OCI-LY1 (cell line): Measurements from ENCODE around the gene CACNA1C.

Experiments
- H2AFZ ChIP-seq: fragments of 200-600 bp; sonication (generic), shearing (Covaris generic); 2 replicates; pipeline ENCODE4 v1.6.0; 2014; ENCODE audit warnings: antibody characterized with exemption, mild to moderate bottlenecking, low read length
- H3F3A ChIP-seq: fragments of 200-600 bp; sonication (generic), shearing (Covaris generic); 2 replicates; pipeline ENCODE4 v1.6.0; 2014; ENCODE audit warnings: mild to moderate bottlenecking, antibody characterized with exemption, low read length, moderate library complexity; ENCODE audit not compliant: insufficient read depth
- H3K27ac ChIP-seq: fragments of 200-600 bp; sonication (generic); 2 replicates; pipeline ENCODE4 v1.5.1; 2014; ENCODE audit warnings: low read length, mixed run types, mild to moderate bottlenecking, low read depth; ENCODE audit not compliant: poor library complexity, severe bottlenecking
- H3K27me3 ChIP-seq: fragments of 200-600 bp; sonication (generic); 2 replicates; pipeline ENCODE4 v1.6.0; 2014; ENCODE audit warnings: antibody characterized with exemption, mild to moderate bottlenecking, low read length, moderate library complexity; ENCODE audit not compliant: insufficient read depth
- H3K36me3 ChIP-seq: fragments of 200-600 bp; sonication (generic); 2 replicates; pipeline ENCODE4 v1.6.1; 2014; ENCODE audit warnings: mild to moderate bottlenecking, antibody characterized with exemption, low read length, moderate library complexity, mixed read lengths; ENCODE audit not compliant: insufficient read depth
- H3K4me1 ChIP-seq: fragments of 200-600 bp; sonication (generic); 2 replicates; pipeline ENCODE4 v1.5.1; 2014; ENCODE audit warnings: mild to moderate bottlenecking, low read length, moderate library complexity; ENCODE audit not compliant: insufficient read depth, severe bottlenecking
- H3K4me2 ChIP-seq: fragments of 200-600 bp; sonication (generic), shearing (Covaris generic); 2 replicates; pipeline ENCODE4 v1.6.1; 2014; ENCODE audit warnings: low read length
- H3K4me3 ChIP-seq: fragments of 200-600 bp; sonication (generic); 2 replicates; pipeline ENCODE4 v1.5.1; 2014; ENCODE audit warnings: low read length, low read depth, mild to moderate bottlenecking, mixed read lengths; ENCODE audit not compliant: poor library complexity, severe bottlenecking
- H3K79me2 ChIP-seq: fragments of 200-600 bp; shearing (Covaris generic); 2 replicates; pipeline ENCODE4 v1.6.1; 2016; ENCODE audit warnings: mixed run types, low read length, mixed read lengths; ENCODE audit not compliant: insufficient read depth
- H3K9ac ChIP-seq: fragments of 200-600 bp; sonication (generic), shearing (Covaris generic); 2 replicates; pipeline ENCODE4 v1.6.1; 2014; ENCODE audit warnings: mild to moderate bottlenecking, low read length, mixed read lengths
- H3K9me2 ChIP-seq: fragments of 200-600 bp; sonication (generic), shearing (Covaris generic); 2 replicates; pipeline ENCODE4 v1.6.1; 2014; ENCODE audit warnings: low read depth, mild to moderate bottlenecking, low read length, mixed read lengths
- H3K9me3 ChIP-seq: fragments of 200-600 bp; shearing (Covaris generic); 2 replicates; pipeline ENCODE4 v1.6.1; 2014; ENCODE audit warnings: low read length, mixed read lengths
- H4K20me1 ChIP-seq: fragments of 200-600 bp; sonication (generic), shearing (Covaris generic); 2 replicates; pipeline ENCODE4 v1.6.0; 2016; ENCODE audit warnings: mild to moderate bottlenecking, low read length; ENCODE audit not compliant: insufficient read depth
- EZH2 ChIP-seq: fragments of 200-600 bp; sonication (generic), shearing (Covaris generic); IDR thresholded peaks from 2 replicates; pipeline ENCODE4 v1.8.0; 2017; ENCODE audit warnings: borderline replicate concordance, mixed run types, mild to moderate bottlenecking, antibody characterized with exemption, low read length, moderate library complexity, mixed read lengths
- TF ChIP-seq, protein P1 (sequence below): fragments of 200-600 bp; sonication (generic), shearing (Covaris generic); IDR thresholded peaks from 2 replicates; pipeline ENCODE4 v1.5.1; 2017; ENCODE audit warnings: mild to moderate bottlenecking, antibody characterized with exemption, low read length, moderate library complexity, mixed read lengths

The CACNA1C gene

DNA sequence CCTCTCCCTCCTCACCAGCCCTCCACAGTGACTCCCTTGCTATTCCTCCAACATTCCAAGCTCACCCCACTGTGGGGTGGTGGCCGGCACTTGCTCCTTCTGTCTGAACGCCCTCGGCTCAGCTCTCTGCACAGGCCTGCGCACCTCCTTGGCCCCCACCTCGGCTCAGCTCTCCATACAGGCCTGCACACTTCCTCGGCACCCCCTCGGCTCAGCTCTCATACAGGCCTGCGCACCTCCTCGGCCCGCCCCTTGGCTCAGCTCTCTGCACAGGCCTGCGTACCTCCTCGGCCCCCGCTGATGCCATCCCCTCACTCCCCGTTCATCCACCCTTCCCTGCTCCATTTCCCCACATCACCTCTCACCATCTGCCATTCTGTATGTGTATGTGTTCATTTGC lies 409.3 kb downstream of the CACNA1C start:
- no peaks in the 10 kb centered on the region for H3K36me3 ChIP-seq
- H3K27me3 ChIP-seq: no peaks in the 10 kb centered on the region; the same call in none of the 2 replicates
- no peak overlapping the region for H3K4me3 ChIP-seq
- no peak overlapping the region for H3K27ac ChIP-seq
- no peak overlapping the region for H3K4me2 ChIP-seq
- no peak overlapping the region for H2AFZ ChIP-seq
- H3K9me2 ChIP-seq: no peaks in the 10 kb centered on the region
- H4K20me1 ChIP-seq: no peaks in the 10 kb centered on the region
- H3F3A ChIP-seq: no peaks in the 10 kb centered on the region
- H3K79me2 ChIP-seq: no peaks in the 10 kb centered on the region
- TF ChIP-seq EZH2: no peak
- TF ChIP-seq, protein P1, sequence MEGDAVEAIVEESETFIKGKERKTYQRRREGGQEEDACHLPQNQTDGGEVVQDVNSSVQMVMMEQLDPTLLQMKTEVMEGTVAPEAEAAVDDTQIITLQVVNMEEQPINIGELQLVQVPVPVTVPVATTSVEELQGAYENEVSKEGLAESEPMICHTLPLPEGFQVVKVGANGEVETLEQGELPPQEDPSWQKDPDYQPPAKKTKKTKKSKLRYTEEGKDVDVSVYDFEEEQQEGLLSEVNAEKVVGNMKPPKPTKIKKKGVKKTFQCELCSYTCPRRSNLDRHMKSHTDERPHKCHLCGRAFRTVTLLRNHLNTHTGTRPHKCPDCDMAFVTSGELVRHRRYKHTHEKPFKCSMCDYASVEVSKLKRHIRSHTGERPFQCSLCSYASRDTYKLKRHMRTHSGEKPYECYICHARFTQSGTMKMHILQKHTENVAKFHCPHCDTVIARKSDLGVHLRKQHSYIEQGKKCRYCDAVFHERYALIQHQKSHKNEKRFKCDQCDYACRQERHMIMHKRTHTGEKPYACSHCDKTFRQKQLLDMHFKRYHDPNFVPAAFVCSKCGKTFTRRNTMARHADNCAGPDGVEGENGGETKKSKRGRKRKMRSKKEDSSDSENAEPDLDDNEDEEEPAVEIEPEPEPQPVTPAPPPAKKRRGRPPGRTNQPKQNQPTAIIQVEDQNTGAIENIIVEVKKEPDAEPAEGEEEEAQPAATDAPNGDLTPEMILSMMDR: no peak
- no peaks in the 10 kb centered on the region for H3K9me3 ChIP-seq
- H3K4me1 ChIP-seq: no peaks in the 10 kb centered on the region
- H3K9ac ChIP-seq: no peak overlapping the region

DNA sequence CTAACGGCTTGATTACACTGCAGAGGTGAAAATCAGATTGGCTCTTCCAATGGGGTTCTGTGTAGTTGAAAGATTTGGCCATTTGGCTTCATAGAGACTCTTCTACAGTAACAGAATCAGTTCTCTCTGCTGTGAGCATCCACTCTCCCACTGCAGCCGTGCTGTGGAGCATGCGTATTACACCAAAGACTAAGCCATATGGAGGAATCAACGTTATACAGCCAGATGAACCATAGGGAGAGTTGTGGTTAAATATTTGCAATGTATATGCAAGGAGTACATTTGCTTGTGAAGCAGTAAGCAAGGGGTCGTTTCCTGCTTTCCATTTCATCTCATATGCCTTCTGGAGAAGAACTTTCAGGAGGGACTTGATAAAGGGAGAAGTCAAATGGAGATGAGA lies 410.9 kb downstream of the CACNA1C start:
- Histone ChIP-seq H3K9me2 (no peaks in the 10 kb centered on the region), H3K36me3 (no peaks in the 10 kb centered on the region), H3K27me3 (no peaks in the 10 kb centered on the region; the same call in none of the 2 replicates), H3F3A (no peaks in the 10 kb centered on the region), H3K9me3 (no peaks in the 10 kb centered on the region), H3K27ac (no peak overlapping the region), H2AFZ (no peak overlapping the region), H3K4me2 (no peak overlapping the region), H3K4me3 (no peak overlapping the region), H3K4me1 (no peaks in the 10 kb centered on the region), H3K79me2 (no peaks in the 10 kb centered on the region), H4K20me1 (no peaks in the 10 kb centered on the region), H3K9ac (no peak overlapping the region)
- TF ChIP-seq, protein P1: no peak
- no peak for TF ChIP-seq EZH2

GRCh38 chr12:2465681-2466080 lies 412.9 kb downstream of the CACNA1C start:
- H3K9me2 ChIP-seq: no peaks in the 10 kb centered on the region
- H3F3A ChIP-seq: no peaks in the 10 kb centered on the region
- no peaks in the 10 kb centered on the region; the same call in none of the 2 replicates for H3K27me3 ChIP-seq
- no peak overlapping the region for H3K4me3 ChIP-seq
- no peak overlapping the region for H3K9ac ChIP-seq
- no peaks in the 10 kb centered on the region for H3K36me3 ChIP-seq
- no peak overlapping the region for H3K27ac ChIP-seq
- H3K79me2 ChIP-seq: no peaks in the 10 kb centered on the region
- H3K4me2 ChIP-seq: no peak overlapping the region
- H3K9me3 ChIP-seq: no peaks in the 10 kb centered on the region
- H3K4me1 ChIP-seq: no peaks in the 10 kb centered on the region
- H4K20me1 ChIP-seq: no peaks in the 10 kb centered on the region
- no peak overlapping the region for H2AFZ ChIP-seq
- TF ChIP-seq, protein P1: no peak
- TF ChIP-seq EZH2: no peak
